Activated CD4-positive, alpha-beta T cell treated with anti-CD3 and anti-CD28 coated beads for 1 hour (primary cell): Measurements from ENCODE around the gene SLC38A3.

Experiments used
- DNase-seq: peaks from one replicate; pipeline ENCODE4 v3.0.0-alpha.2; 2020

SLC38A3 gene

DNA sequence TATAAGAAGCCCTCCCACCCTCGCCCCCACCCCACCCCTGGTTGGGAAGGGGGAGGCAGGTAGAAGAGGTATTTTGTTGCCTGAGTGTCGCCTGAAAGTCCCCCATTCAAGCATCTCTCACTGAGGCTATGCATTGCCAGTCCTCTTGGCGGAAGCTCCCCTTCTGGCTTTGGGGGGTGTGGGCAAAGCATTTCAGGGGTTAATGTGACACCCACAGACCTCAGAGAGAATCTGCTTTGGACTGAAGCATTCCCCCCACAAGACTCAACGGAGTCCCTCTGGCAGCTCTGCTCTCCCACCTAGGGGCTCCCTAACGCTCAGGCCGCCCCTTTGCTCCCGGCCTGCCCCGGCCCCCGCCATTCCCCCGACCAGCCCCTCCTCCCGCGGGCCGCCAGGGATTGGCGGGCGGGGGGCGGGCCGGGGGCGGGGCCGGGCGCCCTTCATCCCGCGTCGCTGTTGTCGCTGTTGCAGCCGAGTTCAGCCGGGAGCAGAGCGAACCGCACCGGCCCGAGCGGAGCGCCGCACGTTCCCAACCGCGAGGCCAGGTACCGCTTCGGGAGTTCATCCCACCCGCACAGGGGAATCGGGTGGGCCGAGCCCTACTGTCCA lies at the start of gene SLC38A3:
Gene SLC38A3, plus strand, starts transcription at position 468 of the 609 bp plus-strand sequence. CDS start 8,929 bp downstream, outside the sequence.
- no peak for DNase-seq

DNA sequence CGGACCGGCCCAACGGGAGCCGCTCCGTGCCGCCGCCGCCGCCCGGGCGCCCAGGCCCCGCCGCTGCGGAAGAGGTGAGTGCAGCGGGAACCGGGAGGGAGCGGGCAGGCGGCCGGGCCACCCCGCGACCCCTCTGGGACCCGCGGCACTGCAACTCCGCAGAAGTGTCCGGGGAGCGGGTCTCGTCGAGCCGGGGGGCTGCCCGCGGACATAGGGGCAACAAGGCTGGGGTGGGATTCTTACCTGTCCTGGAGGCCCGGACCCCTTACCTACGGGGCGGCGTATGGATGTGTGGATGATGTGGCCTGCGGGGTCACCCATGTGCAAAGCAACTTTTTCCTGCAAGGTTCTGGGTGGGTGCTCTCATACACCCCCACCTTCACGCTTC lies 49.6 kb upstream of the SLC38A3 start:
- DNase-seq, result no peak

DNA sequence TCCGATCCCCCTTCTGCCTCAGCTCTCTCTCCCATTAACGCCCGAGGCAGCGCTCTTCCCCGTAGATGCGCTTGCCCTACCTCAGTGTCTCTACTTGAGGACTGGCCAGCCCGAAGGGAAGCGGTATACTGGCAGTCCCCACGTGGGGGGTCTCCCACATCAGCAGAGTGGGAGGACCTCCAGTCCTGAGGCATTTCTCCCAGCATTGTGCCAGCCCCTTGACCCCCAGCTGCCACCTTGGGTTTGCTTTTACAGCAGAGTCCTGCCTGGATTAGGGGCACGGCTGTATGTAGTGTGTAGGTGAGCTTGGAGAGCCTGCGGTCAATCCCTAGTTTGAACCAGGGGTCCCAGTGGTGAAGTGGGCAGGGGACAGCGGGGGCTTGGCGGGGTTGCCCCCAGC lies 49.2 kb upstream of the SLC38A3 start:
- no peak for DNase-seq

DNA sequence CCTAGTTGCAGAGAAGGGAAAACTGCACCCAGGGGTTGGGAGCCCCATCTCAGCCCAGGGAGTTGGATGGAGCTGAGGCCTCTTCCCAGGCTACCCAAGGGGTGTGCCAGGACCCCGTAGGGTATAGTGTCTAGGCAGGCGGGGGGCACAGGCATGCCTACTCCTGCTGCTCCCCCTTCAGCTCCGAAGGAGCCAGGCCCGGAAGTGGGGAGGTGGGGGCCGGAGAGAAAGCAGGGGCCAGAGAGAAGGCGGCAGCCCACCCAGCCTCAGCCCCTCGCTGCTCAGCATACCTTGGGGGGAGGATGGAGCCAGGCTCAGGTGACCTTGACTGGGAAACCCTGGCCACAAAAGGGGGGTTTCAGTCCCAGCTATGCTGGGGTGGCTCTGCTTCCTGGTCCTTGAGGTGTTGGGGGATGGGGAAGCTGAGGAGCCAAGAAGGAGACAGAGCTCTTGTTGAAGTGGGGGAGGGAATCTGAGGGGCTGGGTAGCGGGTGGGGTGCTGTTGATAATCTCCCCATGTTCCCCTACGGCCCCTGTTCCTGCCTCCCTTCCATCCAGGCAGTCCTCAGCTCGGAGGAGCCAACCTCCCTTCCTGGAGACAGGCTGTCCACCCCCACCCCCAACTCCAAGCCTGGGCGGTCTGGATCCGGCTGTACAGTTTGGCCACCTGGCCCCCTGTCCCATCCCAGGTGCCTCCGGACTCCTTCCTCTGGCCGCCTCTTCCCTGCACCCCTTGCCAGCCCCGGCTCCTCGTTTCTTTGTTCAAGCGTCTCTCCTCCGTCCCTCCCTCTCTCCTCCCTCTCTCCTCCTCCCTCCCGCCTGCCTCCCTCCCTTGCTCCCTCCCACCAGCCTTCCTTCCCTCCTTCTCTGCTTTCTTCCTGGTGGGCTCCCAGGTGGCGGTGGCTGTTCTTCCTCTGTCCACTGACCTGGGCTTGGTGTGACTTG lies 48.2 kb upstream of the SLC38A3 start:
- no peak for DNase-seq

DNA sequence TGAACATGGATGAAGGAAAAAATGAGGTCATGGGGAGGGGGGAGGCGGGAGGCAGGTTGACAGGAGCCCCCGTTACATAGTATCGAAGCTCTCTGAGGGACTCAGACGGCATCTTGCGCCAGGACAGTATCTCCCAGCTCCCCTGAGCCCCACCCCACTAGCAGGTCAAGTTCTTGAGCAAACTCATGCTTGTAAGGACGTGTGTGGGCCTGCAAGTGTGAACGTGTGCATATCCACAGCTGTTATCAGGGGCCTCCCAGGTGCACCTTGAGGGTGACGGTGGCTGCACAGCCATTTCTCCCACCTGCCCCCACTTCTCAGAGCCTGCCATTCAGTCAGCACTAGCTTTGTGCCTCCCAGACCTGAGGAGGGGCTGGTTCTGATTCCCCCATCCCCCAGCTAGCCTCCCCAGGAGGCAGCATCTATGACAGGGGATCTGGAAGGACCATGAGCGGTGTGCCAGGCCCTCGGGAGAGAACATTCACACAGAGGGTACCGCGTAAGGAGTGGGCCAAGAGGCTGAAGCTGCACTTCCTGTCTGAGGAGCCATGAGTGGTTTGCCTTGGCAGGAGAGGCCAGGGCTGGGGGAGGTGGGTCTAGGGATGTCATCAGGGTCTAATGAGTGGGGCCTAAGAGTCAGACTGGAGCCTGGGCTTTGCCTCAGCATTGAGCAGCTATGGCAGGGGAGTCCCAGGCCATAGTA lies 47.1 kb upstream of the SLC38A3 start:
- DNase-seq, result no peak

DNA sequence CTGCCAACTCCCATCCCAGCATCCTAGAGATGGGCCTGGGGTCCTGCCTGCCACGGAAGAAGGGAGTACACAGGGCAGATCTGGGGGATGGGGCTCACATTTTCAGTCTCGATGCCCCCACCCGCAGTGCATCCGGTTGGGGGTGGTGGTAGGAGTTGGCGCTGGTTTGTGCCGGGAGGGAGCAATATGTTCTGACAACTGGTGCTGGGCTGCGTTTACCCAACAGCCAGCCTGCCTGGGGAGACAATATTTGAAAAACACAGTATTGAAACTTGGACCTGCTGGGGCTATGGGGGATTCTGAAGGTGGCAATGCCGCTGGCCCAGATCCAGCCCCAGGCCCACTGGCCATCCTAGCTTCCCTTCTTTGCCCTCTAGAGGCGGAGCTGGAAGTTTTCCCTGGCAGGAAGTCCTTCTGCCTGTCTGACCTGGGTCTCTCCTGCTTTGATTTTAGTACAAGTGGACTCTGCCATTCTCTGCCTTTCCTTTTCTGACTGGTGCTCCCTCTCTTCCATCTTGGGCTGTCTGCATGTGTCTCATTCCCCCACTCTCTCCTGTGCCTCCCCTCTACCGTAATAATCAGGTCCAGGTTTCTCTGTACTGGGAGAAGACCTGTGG lies 46.4 kb upstream of the SLC38A3 start:
- DNase-seq, result no peak

DNA sequence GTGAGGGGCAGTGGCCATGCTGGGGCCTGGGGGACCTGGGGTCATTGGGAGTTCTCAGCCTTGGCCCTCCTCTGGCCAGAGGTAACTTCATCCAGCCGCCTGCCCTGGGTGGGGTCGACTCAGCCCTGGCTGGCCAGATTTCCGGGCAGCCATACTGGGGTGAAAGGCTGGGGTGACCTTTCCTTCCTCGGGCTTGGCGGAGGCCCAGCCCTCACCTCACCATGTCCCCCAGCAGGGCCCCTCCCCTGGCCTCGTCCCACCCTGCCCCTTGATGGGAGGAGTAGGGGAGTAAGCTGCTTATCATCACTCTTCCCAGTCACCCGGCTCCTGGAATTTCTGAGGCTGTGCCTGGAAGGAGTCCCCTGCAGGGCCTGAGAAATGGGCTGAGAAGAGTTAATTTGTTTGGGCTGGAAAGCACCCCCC lies 44.5 kb upstream of the SLC38A3 start:
- DNase-seq, result no peak

DNA sequence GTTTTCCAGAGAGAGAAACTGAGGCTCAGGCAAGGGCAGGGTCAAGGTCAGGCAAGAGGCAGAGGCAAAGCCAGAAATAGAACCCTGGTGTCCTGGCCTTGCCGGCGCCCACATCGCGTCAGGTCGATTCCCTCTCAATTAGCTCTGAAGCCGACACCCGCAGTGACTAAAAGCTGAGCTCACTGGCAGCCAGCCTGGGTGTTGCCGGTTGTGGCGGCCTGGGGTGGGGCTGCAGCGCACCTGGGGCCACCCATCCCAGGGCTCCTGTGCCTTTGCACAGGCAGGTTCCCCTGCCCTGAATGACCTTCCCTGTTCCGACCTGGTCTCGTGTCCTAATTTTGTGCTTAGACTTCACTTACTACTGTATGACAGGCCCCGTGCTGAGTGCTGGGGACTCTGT lies 43.8 kb upstream of the SLC38A3 start:
- DNase-seq, result no peak

DNA sequence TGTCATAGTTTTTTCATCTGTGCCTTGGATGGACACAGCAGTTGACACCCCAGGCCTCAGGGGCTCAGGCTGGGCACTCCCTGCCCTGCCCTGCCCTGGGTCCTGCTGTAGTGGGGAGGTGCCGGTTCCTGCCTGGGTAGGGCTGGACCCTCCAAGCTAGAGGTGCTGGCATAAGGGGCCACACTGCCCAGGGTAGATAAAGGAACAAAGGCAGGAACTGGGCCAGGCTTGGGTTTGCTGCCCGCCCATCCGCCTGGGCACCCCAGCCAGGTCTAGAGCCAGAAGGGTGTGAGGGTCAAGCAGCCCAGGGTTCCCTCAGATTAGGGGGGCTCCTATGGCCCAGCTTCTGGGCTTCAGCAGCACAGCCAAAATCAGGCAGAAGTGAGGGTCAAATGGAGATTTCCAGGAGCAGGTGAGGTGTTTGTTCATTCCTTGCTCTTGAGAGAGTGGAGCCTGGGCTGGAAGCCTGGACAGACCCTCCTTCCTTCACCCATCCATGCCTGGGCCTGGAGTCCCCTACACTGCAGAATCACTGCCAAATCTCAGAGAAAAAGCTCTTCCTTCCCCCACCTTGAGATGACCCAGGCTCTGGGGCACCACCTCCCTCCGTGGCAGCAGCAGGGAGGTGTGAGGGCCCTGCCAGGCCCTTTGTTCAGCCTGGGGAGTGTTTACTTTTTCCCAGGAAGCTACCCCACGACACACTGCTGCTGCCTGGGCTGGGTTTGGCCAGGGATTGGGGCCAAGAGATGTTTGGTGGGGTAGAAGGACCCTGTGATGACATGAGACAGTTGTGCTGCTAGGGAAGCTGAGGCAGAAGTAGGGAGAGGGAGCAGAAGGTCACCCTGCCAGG lies 42.8 kb upstream of the SLC38A3 start:
- no peak for DNase-seq

DNA sequence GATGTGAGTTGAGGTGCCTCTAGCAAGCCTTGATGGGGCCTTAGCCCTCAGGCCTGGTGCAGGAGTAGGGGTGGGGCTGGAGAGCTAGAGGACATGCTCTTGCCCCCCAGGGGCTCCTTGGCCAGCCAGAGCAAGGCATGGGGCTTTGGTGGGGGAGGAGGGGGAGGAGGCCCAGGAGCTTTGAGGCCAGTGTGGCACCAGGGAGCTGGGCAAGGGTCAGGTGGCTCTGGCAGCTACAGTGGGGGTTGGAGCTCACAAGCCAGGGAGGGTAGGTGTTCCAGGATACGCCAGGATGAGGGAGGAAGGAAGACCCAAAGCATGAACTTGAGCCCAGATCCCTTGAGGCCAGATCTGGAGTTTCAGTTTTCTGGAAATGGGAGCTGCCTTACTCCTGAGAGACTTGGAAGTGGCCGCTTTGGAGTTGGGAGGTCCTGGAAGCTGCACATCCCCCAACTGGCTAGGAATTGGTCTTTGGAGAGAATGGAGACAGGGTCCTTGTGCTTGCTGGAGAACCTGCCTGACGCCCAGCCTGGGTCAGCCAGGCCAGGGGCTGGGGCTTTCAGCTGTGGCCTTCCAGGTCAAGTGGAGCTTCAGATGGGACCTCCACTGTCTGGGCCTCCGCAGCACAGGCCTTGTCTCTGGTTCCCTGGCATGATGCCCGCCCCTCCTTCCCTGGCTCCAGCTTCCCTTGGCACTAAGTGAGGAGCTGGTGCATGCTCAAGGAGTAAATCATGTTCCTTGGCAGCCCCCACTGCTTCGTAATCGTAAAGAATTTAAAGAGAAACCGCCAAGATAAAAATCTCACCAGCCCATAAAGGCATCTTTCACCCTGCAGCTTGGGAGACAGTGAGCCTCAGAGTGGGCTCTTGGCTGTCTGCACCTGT lies 41.3 kb upstream of the SLC38A3 start:
- DNase-seq, result no peak

DNA sequence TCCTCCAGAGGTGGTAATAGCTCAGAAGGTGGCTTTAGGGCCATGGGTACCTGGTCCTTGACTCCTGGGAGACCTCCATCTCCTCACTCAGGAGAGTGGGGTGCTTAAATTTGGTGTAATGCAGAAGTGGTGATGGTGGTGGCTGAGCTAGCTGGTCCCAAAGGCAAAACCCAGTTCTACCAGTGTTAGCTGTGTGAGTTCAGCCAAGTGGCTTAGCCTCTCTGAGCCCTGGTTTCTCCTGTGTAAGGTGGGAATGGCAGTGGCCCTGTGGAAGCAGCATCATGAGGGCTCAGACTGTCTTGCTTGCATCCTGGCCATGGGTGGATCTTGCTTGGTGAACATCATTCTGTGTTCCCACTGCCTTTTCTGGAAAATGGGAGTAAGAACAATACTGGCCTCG lies 40.6 kb upstream of the SLC38A3 start:
- DNase-seq, result no peak

DNA sequence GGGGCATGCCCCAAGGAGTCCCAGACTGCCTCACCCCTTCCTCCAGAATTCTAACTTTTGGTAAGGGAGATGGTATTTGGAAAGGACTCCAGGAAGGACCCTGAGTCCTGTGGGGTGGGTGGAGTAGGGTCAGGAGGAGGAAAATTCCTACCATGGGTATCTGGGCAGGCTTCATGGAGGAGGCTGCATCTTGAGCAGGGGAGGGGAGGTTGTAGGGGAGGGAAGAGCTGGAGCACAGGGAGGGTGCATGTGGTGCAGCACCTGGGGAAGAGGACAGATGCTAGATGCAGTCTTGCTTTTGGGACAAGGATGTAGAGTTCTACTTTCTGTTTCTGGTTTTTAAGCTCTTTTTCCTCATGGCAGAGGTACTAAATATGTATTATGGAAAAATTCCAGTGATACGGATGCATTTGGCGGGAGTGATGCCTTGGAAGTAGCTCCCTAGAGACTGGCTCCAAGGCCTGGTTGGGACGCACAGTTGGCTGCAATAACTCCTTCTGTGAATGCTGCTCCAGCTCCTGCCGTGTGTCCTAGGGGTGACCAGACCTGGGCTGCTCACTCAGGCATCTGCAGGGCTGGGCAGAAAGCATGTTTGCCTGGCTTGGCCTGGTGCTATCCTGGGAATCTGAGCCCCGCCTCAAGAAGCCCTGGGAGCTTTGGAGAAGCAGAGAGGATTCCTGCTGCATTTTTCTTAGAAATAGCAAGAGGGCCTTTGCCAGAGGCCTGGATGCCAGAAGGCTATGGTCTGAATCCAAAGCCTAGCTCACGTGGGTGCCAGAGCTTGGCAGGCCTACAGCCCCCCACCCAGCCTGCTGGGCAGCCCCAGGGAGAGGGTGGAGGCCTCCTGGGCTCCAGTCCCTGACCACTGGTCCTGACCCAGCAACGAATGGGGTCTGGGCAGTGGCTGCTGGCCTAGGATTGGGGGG lies 39.8 kb upstream of the SLC38A3 start:
- DNase-seq, result no peak

DNA sequence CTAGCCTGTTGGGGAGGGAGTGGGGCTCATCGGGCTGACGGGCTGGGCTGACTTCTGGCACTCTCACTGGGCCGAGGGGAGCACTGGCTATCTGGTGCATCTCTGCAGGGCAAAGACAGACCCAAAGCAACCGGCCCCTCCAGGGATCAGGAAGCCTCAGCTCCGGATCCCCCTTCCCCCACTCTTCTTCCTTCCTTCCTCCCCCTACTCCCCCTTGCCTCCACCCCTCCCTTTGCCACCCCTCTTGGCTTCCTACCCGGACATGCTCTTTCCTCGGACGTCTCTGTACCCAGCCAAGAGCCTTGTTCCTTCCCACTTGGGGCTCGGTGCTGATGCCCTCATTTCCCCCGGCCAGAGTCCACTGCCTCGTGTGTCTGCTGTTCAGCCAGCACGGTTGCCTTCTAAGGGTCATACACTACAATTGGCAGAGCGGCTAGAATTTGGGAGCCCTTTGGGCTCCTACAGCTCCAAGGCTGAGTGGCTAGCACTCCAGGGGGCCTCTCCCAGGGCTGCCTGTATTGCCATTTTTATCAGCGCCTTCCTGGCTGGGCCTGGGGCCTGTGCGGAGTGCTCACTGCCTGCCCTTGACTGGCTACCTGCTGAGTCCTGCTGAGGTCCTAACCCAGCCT lies 39.0 kb upstream of the SLC38A3 start:
- DNase-seq, result no peak

DNA sequence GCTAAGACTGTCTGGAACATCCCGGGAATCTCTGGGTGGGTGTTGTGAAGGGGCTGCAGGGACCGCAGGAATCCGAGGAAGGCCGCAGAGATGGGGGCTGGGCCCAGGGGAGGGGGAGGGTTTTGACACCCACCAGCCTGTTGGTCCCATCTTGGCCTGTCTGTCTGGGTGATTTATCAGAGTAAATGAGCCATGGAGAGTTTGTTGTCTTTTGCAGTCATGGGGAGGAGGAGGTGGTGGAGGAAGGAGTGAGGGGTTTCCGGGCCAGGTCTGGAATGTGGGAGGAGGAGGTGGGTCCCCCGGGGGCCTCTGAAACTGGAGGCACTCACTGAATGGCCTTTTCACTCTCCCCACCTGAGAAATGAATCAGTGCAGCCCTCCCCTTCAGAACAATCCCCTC lies 38.5 kb upstream of the SLC38A3 start:
- DNase-seq, result no peak

DNA sequence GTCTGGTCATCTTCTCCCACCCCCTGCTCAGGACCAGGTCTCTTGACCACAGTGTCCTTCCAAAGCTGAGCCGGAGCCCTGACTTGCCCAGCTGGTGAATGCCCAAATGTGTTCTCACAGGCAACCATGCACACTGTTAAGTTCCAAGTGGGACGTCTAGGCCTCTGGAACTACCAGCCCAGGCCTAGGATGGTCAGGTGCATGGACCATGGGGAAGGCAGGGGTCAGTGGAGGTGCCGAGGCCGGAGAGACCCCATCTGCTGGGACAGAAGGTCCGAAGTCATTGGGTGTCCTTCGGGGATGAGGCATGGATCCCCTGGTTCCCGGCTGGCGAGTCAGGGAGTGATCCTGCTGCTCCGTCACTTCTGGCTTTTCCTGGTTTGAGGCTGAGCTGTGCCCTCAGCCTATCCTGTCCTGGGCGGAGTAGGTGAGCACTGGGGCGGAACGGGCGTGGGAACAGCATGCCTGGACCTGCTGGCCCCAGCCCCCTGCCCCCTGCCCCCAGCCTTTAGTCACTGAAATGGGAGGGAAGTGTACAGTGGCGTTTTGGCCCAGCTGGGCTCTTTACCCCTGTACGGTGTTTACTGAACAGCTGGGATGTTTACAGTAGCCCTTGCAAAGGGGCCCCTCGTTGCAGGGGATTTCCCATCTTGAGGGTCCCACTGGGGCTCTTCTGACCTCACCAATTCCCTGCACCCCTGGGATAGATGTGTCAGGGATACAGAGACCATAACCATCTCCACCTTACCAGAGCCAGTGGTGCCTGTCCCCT lies 37.8 kb upstream of the SLC38A3 start:
- no peak for DNase-seq

DNA sequence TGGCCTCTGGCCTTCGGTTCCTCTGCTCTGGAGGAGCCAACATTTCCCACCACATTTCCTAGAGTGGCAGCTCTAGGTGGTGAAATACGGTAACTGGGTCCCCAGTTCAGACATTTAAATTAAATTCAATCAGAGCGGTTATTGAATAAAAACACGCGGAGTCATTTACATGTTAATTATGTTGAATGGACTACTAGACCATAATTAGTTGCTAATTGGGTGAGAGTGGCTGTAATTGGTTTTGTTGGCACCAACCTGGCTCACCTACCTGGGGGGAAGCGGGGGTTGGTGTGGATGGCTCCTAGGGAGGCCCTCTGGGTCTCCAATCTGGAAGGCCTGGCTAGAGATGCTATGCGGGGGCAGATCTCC lies 37.2 kb upstream of the SLC38A3 start:
- no peak for DNase-seq

DNA sequence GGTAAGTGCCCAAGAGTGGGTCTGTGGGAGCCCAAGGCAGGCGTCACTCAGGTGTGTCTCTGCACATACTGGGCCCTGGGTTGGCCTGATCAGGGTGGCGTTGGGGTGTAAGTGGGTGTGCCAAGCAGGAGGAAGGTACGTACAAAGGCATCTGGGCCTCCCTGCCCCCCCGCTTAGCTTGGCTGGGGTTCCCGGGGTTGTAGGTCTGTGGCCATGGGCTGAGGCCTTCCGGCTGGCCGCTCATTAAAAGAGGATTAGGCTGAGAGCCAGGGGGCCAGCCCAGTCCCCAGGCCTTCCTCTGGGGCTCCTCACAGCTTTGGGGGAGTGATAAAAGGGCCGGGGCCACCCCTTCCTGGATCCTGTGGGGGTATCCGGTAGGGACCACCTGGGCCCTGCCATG lies 36.7 kb upstream of the SLC38A3 start:
- no peak for DNase-seq

DNA sequence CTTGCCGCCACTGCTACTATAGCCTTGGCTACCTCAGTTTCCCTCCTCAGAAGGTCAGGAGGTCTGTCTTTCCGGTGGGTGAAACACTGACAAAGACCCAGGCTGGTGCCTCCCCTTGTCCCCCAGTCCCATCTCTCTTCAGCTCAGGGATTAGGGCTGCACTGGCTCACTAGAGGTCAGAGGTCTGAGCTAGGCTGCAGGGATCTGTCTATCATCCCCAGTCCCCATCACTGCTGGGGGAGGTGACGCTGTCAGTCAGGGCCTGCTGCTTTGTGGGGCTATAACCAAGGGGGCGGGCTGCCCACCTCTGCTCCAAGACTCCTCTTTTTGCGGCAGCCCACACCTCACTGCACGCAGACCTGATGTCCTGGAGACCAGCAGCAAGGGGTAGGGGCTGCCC lies 36.3 kb upstream of the SLC38A3 start:
- no peak for DNase-seq
